SU-DHL-6 (cell line): ENCODE measurements around the gene KCNH1.

Experiments
- EZH2phosphoT487 ChIP-seq: fragments of 200-600 bp; sonication (generic), shearing (Covaris generic); conservative IDR thresholded peaks from 2 replicates; pipeline ENCODE4 v1.6.1; 2018; ENCODE audit warnings: mild to moderate bottlenecking, antibody characterized with exemption, low read length, moderate library complexity, mixed read lengths
- TF ChIP-seq, protein P1 (sequence below): fragments of 200-600 bp; sonication (generic); IDR thresholded peaks from one replicate; pipeline ENCODE4 v1.5.1; 2017; ENCODE audit warnings: antibody characterized with exemption, mild to moderate bottlenecking, low read length, moderate library complexity; ENCODE audit not compliant: insufficient read depth, poor library complexity, severe bottlenecking

DNA sequence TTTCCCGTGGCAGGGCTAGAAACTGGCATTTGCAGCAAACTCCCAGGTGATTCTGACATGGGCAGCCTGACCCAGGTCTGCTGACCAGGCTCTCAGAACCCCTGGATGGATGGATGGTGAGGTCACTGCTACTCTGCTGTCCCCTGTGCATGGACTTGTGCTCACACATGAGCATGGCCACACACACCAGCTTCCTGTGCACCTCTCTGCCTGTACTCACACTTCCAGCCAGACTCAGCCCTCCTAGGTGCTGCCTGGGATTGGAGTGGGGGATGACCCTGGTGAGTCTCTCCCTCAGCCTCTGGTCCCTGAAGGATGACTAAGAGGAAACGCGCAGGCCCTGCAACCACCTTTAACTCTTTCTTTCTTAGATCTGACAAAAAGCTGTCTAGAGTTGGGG is 444.1 kb downstream of the KCNH1 start:
- TF ChIP-seq, protein P1, sequence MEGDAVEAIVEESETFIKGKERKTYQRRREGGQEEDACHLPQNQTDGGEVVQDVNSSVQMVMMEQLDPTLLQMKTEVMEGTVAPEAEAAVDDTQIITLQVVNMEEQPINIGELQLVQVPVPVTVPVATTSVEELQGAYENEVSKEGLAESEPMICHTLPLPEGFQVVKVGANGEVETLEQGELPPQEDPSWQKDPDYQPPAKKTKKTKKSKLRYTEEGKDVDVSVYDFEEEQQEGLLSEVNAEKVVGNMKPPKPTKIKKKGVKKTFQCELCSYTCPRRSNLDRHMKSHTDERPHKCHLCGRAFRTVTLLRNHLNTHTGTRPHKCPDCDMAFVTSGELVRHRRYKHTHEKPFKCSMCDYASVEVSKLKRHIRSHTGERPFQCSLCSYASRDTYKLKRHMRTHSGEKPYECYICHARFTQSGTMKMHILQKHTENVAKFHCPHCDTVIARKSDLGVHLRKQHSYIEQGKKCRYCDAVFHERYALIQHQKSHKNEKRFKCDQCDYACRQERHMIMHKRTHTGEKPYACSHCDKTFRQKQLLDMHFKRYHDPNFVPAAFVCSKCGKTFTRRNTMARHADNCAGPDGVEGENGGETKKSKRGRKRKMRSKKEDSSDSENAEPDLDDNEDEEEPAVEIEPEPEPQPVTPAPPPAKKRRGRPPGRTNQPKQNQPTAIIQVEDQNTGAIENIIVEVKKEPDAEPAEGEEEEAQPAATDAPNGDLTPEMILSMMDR: no peak
- no peak for TF ChIP-seq EZH2phosphoT487
